ENCODE measurements around the gene PSMD1. TPM values are rescaled to one million over a fixed set of nuclear protein-coding genes. Genes with fewer than 3 reads are reported as not detected.
"Not testable (repeated sequence)": the region's sequence is repeated elsewhere in the genome, so short reads cannot be mapped to it uniquely, and the experiment has no call there.

The PSMD1 gene
- total RNA-seq, 1 donor from 2014 or later, result 97.4 TPM

DNA sequence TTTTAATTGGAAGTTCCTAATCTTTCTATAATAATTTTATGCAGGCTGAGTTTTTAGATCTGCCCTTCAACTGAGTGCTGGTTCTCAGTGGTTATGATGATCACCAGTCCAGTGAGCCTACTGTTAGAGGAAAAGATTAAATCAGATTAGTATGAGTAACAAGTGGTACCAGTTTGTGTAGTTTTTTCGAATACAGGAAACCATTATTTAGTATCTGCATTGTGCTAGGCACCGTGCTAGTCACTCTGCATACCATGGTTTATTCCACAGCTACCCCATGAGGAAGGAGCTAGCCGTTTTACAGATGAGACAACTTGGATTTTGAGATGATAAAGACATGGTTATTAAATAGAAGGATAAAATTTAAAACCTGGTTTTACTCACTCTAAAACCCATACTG is 6.1 kb downstream of the PSMD1 start:
- H3K9me3 ChIP-seq, result no peaks in the 10 kb centered on the region
- no peaks in the 10 kb centered on the region for H3K27me3 ChIP-seq
- peaks cover 3 to 15% of the 10 kb centered on the region in 2 donors for H3K4me1 ChIP-seq
- H3K36me3 ChIP-seq, result peaks cover 52 to 65% of the 10 kb centered on the region in 2 donors
- TF ChIP-seq, protein P1, sequence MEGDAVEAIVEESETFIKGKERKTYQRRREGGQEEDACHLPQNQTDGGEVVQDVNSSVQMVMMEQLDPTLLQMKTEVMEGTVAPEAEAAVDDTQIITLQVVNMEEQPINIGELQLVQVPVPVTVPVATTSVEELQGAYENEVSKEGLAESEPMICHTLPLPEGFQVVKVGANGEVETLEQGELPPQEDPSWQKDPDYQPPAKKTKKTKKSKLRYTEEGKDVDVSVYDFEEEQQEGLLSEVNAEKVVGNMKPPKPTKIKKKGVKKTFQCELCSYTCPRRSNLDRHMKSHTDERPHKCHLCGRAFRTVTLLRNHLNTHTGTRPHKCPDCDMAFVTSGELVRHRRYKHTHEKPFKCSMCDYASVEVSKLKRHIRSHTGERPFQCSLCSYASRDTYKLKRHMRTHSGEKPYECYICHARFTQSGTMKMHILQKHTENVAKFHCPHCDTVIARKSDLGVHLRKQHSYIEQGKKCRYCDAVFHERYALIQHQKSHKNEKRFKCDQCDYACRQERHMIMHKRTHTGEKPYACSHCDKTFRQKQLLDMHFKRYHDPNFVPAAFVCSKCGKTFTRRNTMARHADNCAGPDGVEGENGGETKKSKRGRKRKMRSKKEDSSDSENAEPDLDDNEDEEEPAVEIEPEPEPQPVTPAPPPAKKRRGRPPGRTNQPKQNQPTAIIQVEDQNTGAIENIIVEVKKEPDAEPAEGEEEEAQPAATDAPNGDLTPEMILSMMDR (IDR thresholded peaks at IDR 0.05), result no peak
- DNase-seq (ENCODE audit: low spot score in 2 of 2), result no peak
- no peak overlapping the region for H3K4me3 ChIP-seq
- no peak overlapping the region for H3K27ac ChIP-seq
- intact Hi-C loops (cut with DNase I), result no loop called here

DNA sequence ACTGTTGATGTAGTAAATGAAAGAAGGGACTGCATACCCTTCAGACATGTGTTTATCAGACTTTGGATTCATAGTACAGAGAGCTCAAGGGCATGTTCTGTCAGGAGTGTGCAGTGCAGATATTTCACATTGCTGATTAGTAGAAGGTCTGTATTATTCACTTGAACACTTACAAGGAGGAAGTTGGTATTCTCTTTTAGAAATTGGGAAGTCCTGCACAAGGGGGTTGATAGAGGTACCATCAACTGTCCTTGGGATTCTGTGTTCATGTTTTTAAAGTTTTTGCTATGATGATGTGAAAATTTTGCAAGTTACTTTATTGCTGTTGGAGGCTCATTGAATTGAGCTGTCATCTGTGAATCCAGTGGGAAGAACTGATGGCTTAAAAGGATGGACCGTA is 6.7 kb downstream of the PSMD1 start:
- Histone ChIP-seq H3K4me1 (peaks cover 0 to 10% of the 10 kb centered on the region in 2 donors), H3K27ac (no peak overlapping the region), H3K36me3 (peaks cover 57 to 71% of the 10 kb centered on the region in 2 donors), H3K27me3 (no peaks in the 10 kb centered on the region), H3K4me3 (no peak overlapping the region), H3K9me3 (no peaks in the 10 kb centered on the region)
- DNase-seq (ENCODE audit: low spot score in 2 of 2), result no peak
- TF ChIP-seq, protein P1 (IDR thresholded peaks at IDR 0.05), result no peak
- intact Hi-C loops (cut with DNase I), result no loop called here

DNA sequence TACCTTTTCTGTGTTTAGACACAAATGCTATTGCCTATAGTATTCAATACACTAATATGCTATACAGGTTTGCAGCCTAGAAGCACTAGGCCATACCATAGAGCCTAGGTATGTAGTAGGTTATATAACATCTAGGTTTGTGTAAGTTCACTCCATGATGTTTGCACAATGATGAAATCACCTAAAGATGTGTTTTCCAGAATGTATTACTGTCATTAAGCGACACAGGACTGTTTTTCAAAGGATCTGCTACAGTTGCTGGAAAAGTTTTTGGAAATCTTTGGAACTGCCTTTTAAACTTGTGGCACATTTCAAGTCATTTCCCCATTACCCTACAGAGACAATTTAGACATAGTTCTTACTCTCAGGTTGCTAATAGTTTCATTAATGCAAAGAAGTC is 9.3 kb downstream of the PSMD1 start:
- no peaks in the 10 kb centered on the region for H3K4me1 ChIP-seq
- no peak overlapping the region for H3K4me3 ChIP-seq
- peaks cover 74 to 91% of the 10 kb centered on the region in 2 donors for H3K36me3 ChIP-seq
- intact Hi-C loops (cut with DNase I), result no loop called here
- H3K27ac ChIP-seq, result no peak overlapping the region
- no peak for DNase-seq (ENCODE audit: low spot score in 2 of 2)
- no peaks in the 10 kb centered on the region for H3K27me3 ChIP-seq
- TF ChIP-seq, protein P1 (IDR thresholded peaks at IDR 0.05), result no peak
- no peaks in the 10 kb centered on the region for H3K9me3 ChIP-seq

DNA sequence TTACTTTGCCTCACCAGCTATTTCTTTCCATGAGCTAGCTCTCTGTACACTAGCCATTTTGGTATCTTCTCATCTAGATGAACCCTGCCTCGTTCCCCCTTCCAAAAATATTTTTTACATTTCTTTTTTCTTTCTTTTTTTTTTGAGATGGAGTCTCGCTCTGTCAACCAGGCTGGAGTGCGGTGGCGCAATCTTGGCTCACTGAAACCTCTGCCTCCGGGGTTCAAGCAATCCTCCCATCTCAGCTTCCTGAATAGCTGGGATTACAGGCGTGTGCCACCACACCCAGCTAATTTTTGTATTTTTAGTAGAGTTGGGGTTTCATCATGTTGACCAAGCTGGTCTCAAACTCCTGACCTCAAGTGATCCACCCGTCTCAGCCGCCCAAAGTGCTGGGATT is 10.9 kb downstream of the PSMD1 start:
- peaks cover 76 to 90% of the 10 kb centered on the region in 2 donors for H3K36me3 ChIP-seq
- not testable (repeated sequence) for H3K27ac ChIP-seq, H3K4me1 ChIP-seq

DNA sequence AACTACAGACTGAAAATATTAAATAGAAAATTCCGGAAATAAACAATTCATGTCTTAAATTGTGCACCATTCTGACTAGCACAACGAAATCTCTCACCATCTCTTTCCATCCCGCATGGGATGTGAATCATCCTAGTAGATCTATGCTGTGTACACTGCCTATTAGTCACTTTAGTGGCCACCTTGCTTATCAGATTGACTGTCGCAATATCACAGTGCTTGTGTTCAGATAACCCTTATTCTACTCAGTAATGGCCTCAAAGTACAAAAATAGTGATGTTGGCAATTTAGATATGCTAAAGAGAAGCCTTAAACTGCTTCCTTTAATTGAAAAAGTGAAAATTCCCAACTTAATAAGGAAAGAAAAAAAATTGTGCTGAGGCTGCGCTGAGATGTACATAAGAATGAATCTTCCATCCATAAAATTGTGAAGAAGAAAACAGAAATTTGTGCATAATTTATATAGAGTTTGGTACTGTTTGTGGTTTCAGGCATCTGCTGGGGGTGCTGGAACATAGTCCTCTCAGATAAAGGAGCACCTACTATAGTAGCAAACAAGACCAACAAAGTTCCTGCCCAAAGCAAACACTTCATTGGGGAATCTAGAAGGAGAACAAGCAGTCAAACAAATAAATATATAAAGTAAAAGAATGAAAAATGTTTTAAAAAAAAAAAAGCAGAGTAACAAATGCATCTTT is 12.0 kb downstream of the PSMD1 start:
- Histone ChIP-seq H3K4me3 (no peak overlapping the region), H3K27me3 (no peaks in the 10 kb centered on the region), H3K36me3 (peaks cover 76 to 82% of the 10 kb centered on the region in 2 donors), H3K27ac (no peak overlapping the region), H3K9me3 (no peaks in the 10 kb centered on the region), H3K4me1 (no peaks in the 10 kb centered on the region)
- intact Hi-C loops (cut with DNase I), result no loop called here
- no peak for DNase-seq (ENCODE audit: low spot score in 2 of 2)
- TF ChIP-seq, protein P1 (IDR thresholded peaks at IDR 0.05), result no peak

More for the DNA sequence above, 10.9 kb downstream of the PSMD1 start:
- DNase-seq (ENCODE audit: low spot score in 2 of 2); H3K9me3 ChIP-seq; H3K4me3 ChIP-seq; intact Hi-C loops (cut with DNase I); H3K27me3 ChIP-seq: not testable (repeated sequence)

DNA sequence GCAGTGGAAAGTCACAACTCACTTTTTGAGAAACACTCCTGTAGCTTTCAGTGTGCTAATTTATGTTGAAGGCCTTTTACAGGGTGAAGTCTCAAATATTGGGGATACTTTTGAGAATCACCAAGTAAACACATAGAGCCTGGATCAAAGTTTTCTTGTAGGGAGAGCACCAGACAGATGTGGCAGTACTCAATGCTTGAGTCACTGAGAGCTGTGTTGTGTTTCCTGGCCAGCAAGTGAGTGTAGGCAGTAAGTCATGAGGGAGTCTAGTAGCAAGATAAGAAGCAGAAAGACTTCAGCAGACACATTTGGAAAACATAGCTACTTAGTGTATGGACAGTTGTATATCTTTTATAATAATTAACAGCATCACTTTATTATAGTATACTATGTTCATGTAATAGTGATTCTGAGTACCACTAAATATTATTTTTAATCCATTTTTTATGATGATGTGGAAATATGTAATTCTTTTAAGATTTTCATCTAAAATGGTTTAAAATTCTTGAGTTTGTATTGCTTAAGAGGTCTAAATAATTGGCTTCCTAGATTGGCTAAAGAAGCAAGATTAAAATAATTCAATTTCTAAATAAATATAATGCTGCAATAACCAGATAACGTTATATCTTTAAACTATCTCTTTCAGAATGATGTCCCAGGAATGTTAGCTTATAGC is 12.8 kb downstream of the PSMD1 start:
- Histone ChIP-seq H3K4me1 (no peaks in the 10 kb centered on the region), H3K27ac (no peak overlapping the region), H3K36me3 (peaks cover 67 to 75% of the 10 kb centered on the region in 2 donors), H3K9me3 (no peaks in the 10 kb centered on the region), H3K27me3 (no peaks in the 10 kb centered on the region), H3K4me3 (no peak overlapping the region)
- intact Hi-C loops (cut with DNase I), result no loop called here
- TF ChIP-seq, protein P1 (IDR thresholded peaks at IDR 0.05), result no peak
- DNase-seq (ENCODE audit: low spot score in 2 of 2), result no peak
